Measurements from ENCODE around the gene PYCR2.

- TF ChIP-seq CTCF (IDR thresholded peaks at IDR 0.05) (no peak), ZFX (IDR thresholded peaks at IDR 0.05; ENCODE audit: borderline replicate concordance) (no peak)
Observed at GRCh38 chr1:225973158-225973557, 49.1 kb upstream of the PYCR2 start.
